Neural cell (in vitro differentiated cells): ENCODE data around the gene HES4.

Source experiments
- CTCF ChIP-seq: fragments of 450-650 bp; IDR thresholded peaks from 2 replicates; pipeline ENCODE4 v1.5.1; 2014; ENCODE audit warnings: antibody characterized with exemption, mild to moderate bottlenecking, moderate library complexity; ENCODE audit not compliant: poor library complexity, severe bottlenecking
- EP300 ChIP-seq: fragments of 450-650 bp; conservative IDR thresholded peaks from 2 replicates; pipeline ENCODE4 v1.6.1; 2014; ENCODE audit warnings: antibody characterized with exemption, mild to moderate bottlenecking, moderate library complexity; ENCODE audit not compliant: poor library complexity, severe bottlenecking
- EZH2 ChIP-seq: fragments of 200-600, 300-800 bp; shearing (Covaris generic), sonication (generic); IDR thresholded peaks from 2 replicates; pipeline ENCODE4 v1.6.1; 2014; ENCODE audit warnings: antibody characterized with exemption, low read length, borderline replicate concordance, mild to moderate bottlenecking; ENCODE audit not compliant: insufficient read depth, poor library complexity, severe bottlenecking

- TF ChIP-seq EZH2 (no peak), EP300 (no peak), CTCF (no peak)
Measured at GRCh38 chr1:1031659-1032235, 31.9 kb upstream of the HES4 start.
